Spleen (tissue), 7 donors: ENCODE measurements around the gene ISY1.

Source experiments
- POLR2A ChIP-seq, 3 donors: fragments of 450-650 bp; IDR thresholded peaks; one replicate each; pipeline ENCODE4 v1.5.1; 2017; ENCODE audit warnings: antibody characterized with exemption in 3 of 3, mild to moderate bottlenecking in 1 of 3
- POLR2AphosphoS5 ChIP-seq, 3 donors: sonication (generic); formaldehyde crosslinking; IDR thresholded peaks; one replicate each; pipeline ENCODE4 v1.5.1; 2017; ENCODE audit warnings: antibody characterized with exemption in 3 of 3
- TF ChIP-seq, protein P1 (sequence below), 11 experiments: fragments of 200-600 bp in 7 of 11; fragments of 450-650 bp in 4 of 11; sonication (generic) in 4 of 11; IDR thresholded peaks in 8 of 11; conservative IDR thresholded peaks in 3 of 11; 1 replicate in 7 of 11; 2 replicates in 4 of 11; pipeline versions ENCODE4 v1.4.0 to v1.8.0; 2016 to 2021; ENCODE audit warnings: antibody characterized with exemption in 11 of 11, inconsistent platforms in 4 of 11, mild to moderate bottlenecking in 1 of 11
- donor health status: DM: no; HTN: no; CAD: no; lungs with moderate emphysema.
- donor health status: DM: no; HTN: no; CAD: no.
- donor health status: DM: no; HTN: no; CAD: no.

DNA sequence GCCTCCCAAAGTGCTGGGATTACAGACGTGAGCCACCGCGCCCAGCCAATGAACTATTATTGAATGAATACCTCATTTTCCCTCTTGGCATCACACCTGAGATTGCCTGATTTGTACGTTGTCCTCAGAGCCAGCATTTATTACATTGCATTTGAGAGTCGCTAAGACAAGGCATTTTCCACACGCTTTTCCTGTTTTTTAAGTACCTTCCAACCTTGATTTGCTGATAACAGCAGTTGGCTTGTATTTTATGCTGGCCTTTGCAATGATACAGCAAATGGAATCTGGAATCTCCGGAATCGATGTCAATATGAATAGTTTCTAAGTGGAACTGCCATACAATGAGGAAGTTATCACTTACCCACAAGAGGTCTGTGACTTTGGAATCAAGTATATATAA lies 38.5 kb upstream of the ISY1 start:
- TF ChIP-seq, protein P1, sequence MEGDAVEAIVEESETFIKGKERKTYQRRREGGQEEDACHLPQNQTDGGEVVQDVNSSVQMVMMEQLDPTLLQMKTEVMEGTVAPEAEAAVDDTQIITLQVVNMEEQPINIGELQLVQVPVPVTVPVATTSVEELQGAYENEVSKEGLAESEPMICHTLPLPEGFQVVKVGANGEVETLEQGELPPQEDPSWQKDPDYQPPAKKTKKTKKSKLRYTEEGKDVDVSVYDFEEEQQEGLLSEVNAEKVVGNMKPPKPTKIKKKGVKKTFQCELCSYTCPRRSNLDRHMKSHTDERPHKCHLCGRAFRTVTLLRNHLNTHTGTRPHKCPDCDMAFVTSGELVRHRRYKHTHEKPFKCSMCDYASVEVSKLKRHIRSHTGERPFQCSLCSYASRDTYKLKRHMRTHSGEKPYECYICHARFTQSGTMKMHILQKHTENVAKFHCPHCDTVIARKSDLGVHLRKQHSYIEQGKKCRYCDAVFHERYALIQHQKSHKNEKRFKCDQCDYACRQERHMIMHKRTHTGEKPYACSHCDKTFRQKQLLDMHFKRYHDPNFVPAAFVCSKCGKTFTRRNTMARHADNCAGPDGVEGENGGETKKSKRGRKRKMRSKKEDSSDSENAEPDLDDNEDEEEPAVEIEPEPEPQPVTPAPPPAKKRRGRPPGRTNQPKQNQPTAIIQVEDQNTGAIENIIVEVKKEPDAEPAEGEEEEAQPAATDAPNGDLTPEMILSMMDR (IDR thresholded peaks at IDR 0.05 in 8 of 11, conservative IDR thresholded peaks at IDR 0.05 in 3 of 11), result no peak
- TF ChIP-seq POLR2A (IDR thresholded peaks at IDR 0.05) (no peak), POLR2AphosphoS5 (IDR thresholded peaks at IDR 0.05) (no peak)
